Measurements from ENCODE around the gene SERP2. TPM values are rescaled to one million over a fixed set of nuclear protein-coding genes. Genes with fewer than 3 reads are reported as not detected.

Gene SERP2
- total RNA-seq, 1 experiment from 2014 or later = 1.8 TPM

- Histone ChIP-seq H3K79me1 (ENCODE audit: insufficient read depth, low read depth, low read length, poor library complexity, severe bottlenecking) (no peaks in the 10 kb centered on the region), H2AFZ (ENCODE audit: low read length) (no peak overlapping the region), H3K23ac (ENCODE audit: insufficient read length, low read depth, low read length) (no peak overlapping the region), H2BK15ac (ENCODE audit: low read depth, low read length) (no peak overlapping the region), H4K91ac (ENCODE audit: insufficient read length, low read depth, low read length) (no peak overlapping the region), H2BK120ac (ENCODE audit: low read depth, low read length, poor library complexity, severe bottlenecking) (no peak overlapping the region), H2BK5ac (ENCODE audit: insufficient read length, low read length) (no peak overlapping the region), H3K4ac (ENCODE audit: low read depth, low read length) (no peak overlapping the region), H4K20me1 (ENCODE audit: control insufficient read depth, insufficient read depth, insufficient read length) (no peaks in the 10 kb centered on the region), H3K9ac (ENCODE audit: extremely low read depth, insufficient read length, low read length) (no peak overlapping the region), H3K4me1 (ENCODE audit: insufficient read depth, low read length) (peaks cover 6% of the 10 kb centered on the region; the same call in 1 of the 2 replicates), H3T11ph (ENCODE audit: low read length) (no peak overlapping the region), H3K18ac (ENCODE audit: insufficient read length, low read depth, low read length) (no peak overlapping the region), H2BK12ac (ENCODE audit: insufficient read length, low read depth, low read length) (no peak overlapping the region), H4K5ac (ENCODE audit: insufficient read length, low read depth, low read length) (no peak overlapping the region), H2AK5ac (ENCODE audit: insufficient read length, low read length) (no peak overlapping the region), H3K23me2 (ENCODE audit: insufficient read length, low read depth, low read length, poor library complexity, severe bottlenecking) (no peaks in the 10 kb centered on the region), H3K4me2 (ENCODE audit: insufficient read depth, insufficient read length, low read length) (no peak overlapping the region), H3K9me3 (ENCODE audit: control insufficient read depth, low read depth, low read length) (no peaks in the 10 kb centered on the region), H3K27ac (ENCODE audit: insufficient read length, low read depth, low read length) (no peak overlapping the region), H3K27me3 (ENCODE audit: insufficient read depth, low read length) (no peaks in the 10 kb centered on the region), H3K56ac (ENCODE audit: insufficient read length, low read depth, low read length) (no peak overlapping the region), H3K79me2 (ENCODE audit: insufficient read depth, low read length) (no peaks in the 10 kb centered on the region), H4K8ac (replicated peaks; ENCODE audit: insufficient read length, low read depth, low read length) (no peak overlapping the region), H3K14ac (ENCODE audit: insufficient read depth, low read length) (no peak overlapping the region), H2BK20ac (ENCODE audit: low read depth, low read length, poor library complexity, severe bottlenecking) (no peak overlapping the region)
- Mint-ChIP-seq H3K27ac (no peak overlapping the region), H3K27me3 (ENCODE audit: low read depth) (peaks cover 7% of the 10 kb centered on the region), H3K4me1 (peaks cover 5 to 12% of the 10 kb centered on the region in 2 experiments; a peak in 2 of 4 replicates), H3K36me3 (ENCODE audit: insufficient read depth in 1 of 3, low read depth in 3 of 3) (no peaks in the 10 kb centered on the region), H3K4me3 (no peak overlapping the region), H3K9me3 (no peaks in the 10 kb centered on the region)
- no peak for TF ChIP-seq CTCF (conservative IDR thresholded peaks at IDR 0.05)
- WGBS (ENCODE audit: extremely low coverage, insufficient read length, low lambda C conversion rate) = no CpG with 5 or more reads among the region's 2 CpGs
- no peak for DNase-seq
Measured at GRCh38 chr13:44352671-44353070, 21.0 kb upstream of the SERP2 start.
